B cell (primary cell): Measurements from ENCODE around the gene CAMK2N1. TPM values are rescaled to one million over a fixed set of nuclear protein-coding genes. Genes with fewer than 3 reads are reported as not detected.

Source experiments
- ATAC-seq: fragments of 200-7000 bp; cut with Tn5 transposase; one replicate; pipeline ENCODE4 v1.10.0; 2021; ENCODE audit warnings: low read depth, mild to moderate bottlenecking, moderate number of reproducible peaks, moderate library complexity
- CTCF ChIA-PET: fragments of 350-600 bp; sonication (Branson Sonifier 250); formaldehyde crosslinking; loops from one replicate; lab custom pipeline; 2021; ENCODE audit warnings: antibody characterized with exemption, inconsistent platforms; lab: Charles Lee
- POLR2A ChIA-PET: fragments of 350-600 bp; sonication (Branson Sonifier 250); formaldehyde crosslinking; loops from one replicate; lab custom pipeline; 2021; ENCODE audit warnings: antibody characterized with exemption; lab: Charles Lee
- DNase-seq: peaks from one replicate; pipeline ENCODE4 v3.0.0; 2013
- H2AFZ ChIP-seq: 2 replicates; pipeline ENCODE4 v1.6.1; 2012; ENCODE audit warnings: mild to moderate bottlenecking, low read depth, low read length; ENCODE audit not compliant: insufficient read depth, poor library complexity, severe bottlenecking
- H3K27ac ChIP-seq, 2 donors: 1 replicate in 1 of 2; 2 replicates in 1 of 2; pipeline ENCODE4 v1.5.1; 2012 to 2013; ENCODE audit warnings: low read length in 2 of 2, mild to moderate bottlenecking in 2 of 2, moderate library complexity in 1 of 2
- H3K27me3 ChIP-seq, 4 experiments: fragments of 200-600 bp in 1 of 4; sonication (generic) in 1 of 4; replicated peaks in 1 of 4; 1 replicate in 2 of 4; 2 replicates in 2 of 4; pipeline versions ENCODE4 v1.6.1 to v1.7.0; 2013 to 2016; ENCODE audit warnings: low read length in 3 of 4, mild to moderate bottlenecking in 2 of 4, mixed read lengths in 1 of 4, moderate library complexity in 1 of 4; ENCODE audit not compliant: insufficient read depth in 4 of 4, control insufficient read depth in 3 of 4; ENCODE audit errors: control extremely low read depth in 1 of 4
- H3K36me3 ChIP-seq, 2 experiments: replicated peaks in 1 of 2; 1 replicate in 1 of 2; 2 replicates in 1 of 2; pipeline versions ENCODE4 v1.6.1 to v1.7.1; 2013; ENCODE audit warnings: low read length in 1 of 2; ENCODE audit not compliant: insufficient read depth in 2 of 2, control insufficient read depth in 1 of 2; ENCODE audit errors: control extremely low read depth in 1 of 2, extremely low read depth in 1 of 2
- H3K4me1 ChIP-seq, 2 donors: fragments of 200-600 bp in 1 of 2; sonication (generic) in 1 of 2; 1 replicate in 1 of 2; 2 replicates in 1 of 2; pipeline versions ENCODE4 v1.5.1 to v1.6.1; 2013 to 2017; ENCODE audit warnings: low read length in 2 of 2; ENCODE audit not compliant: control insufficient read depth in 2 of 2, insufficient read depth in 2 of 2
- H3K4me2 ChIP-seq: replicated peaks from 2 replicates; pipeline ENCODE3; 2012; ENCODE audit warnings: mild to moderate bottlenecking, low read depth, low read length; ENCODE audit not compliant: poor library complexity, severe bottlenecking
- H3K4me3 ChIP-seq, 5 experiments: fragments of 200-600 bp in 1 of 5; sonication (generic) in 1 of 5; 1 replicate in 3 of 5; 2 replicates in 2 of 5; pipeline versions ENCODE4 v1.5.1 to v1.7.0; 2011 to 2016; ENCODE audit warnings: low read length in 4 of 5, mild to moderate bottlenecking in 4 of 5, low read depth in 2 of 5, control low read depth in 1 of 5, moderate library complexity in 1 of 5; ENCODE audit not compliant: insufficient read depth in 1 of 5; ENCODE audit errors: control extremely low read depth in 1 of 5, extremely low read depth in 1 of 5
- H3K79me2 ChIP-seq: fragments of 200-600 bp; sonication (generic); one replicate; pipeline ENCODE4 v1.6.0; 2016; ENCODE audit warnings: low read length; ENCODE audit not compliant: control insufficient read depth, insufficient read depth
- H3K9ac ChIP-seq: fragments of 200-600 bp; sonication (generic); 2 replicates; pipeline ENCODE4 v1.6.1; 2017; ENCODE audit warnings: mild to moderate bottlenecking, low read length, moderate library complexity
- H3K9me3 ChIP-seq, 3 donors: one replicate each; pipeline versions ENCODE4 v1.6.1 to v1.7.1; 2013; ENCODE audit warnings: low read length in 2 of 3; ENCODE audit not compliant: control insufficient read depth in 2 of 3, insufficient read depth in 1 of 3; ENCODE audit errors: control extremely low read depth in 1 of 3
- H4K20me1 ChIP-seq: 2 replicates; pipeline ENCODE4 v1.6.0; 2012; ENCODE audit warnings: mild to moderate bottlenecking, low read length; ENCODE audit not compliant: insufficient read depth, control insufficient read depth, poor library complexity, severe bottlenecking
- H3K27ac Mint-ChIP-seq: one replicate; pipeline ENCODE4 v1.8.0; 2021; ENCODE audit warnings: mixed read lengths
- H3K27me3 Mint-ChIP-seq: one replicate; pipeline ENCODE4 v1.8.0; 2021; ENCODE audit warnings: mixed read lengths
- H3K4me1 Mint-ChIP-seq: one replicate; pipeline ENCODE4 v1.8.0; 2021; ENCODE audit warnings: mixed read lengths
- H3K4me3 Mint-ChIP-seq: one replicate; pipeline ENCODE4 v1.8.0; 2021; ENCODE audit warnings: mixed read lengths
- H3K9me3 Mint-ChIP-seq: one replicate; pipeline ENCODE4 v1.8.0; 2022; ENCODE audit warnings: mixed read lengths; ENCODE audit not compliant: insufficient read depth
- CTCF ChIP-seq: fragments of 200-600 bp; IDR thresholded peaks from one replicate; pipeline ENCODE4 v1.8.0; 2022; ENCODE audit warnings: antibody characterized with exemption, mild to moderate bottlenecking
- EZH2 ChIP-seq: IDR thresholded peaks from 2 replicates; pipeline ENCODE4 v1.6.1; 2012; ENCODE audit warnings: borderline replicate concordance, low read depth, mild to moderate bottlenecking, moderate library complexity, low read length; ENCODE audit not compliant: insufficient read depth, poor library complexity, severe bottlenecking
- WGBS: methylation state at CpG from one replicate; pipeline ENCODE4 v1.1.5; 2013; ENCODE audit warnings: missing lambda C conversion rate; ENCODE audit not compliant: insufficient coverage; 5-methylcytosine and 5-hydroxymethylcytosine counted together
- intact Hi-C: fragments of 100-400 bp; cut with micrococcal nuclease; formaldehyde crosslinking; loops from one replicate; pipeline ENCODE4 v1.10.0; 2022
- polyA plus RNA-seq: library from polyadenylated mRNA; depleted of rRNA; stranded (reverse); fragments of >200 nt; gene quantifications from 2 replicates; pipeline ENCODE4 v1.2.3, GENCODE V29; 2012
- total RNA-seq, 2 donors: library from RNA; stranded (reverse); fragments of 120-200 nt in 1 of 2; gene quantifications; 1 replicate in 1 of 2; 2 replicates in 1 of 2; pipeline versions ENCODE4 v1.2.3 to v1.2.4, GENCODE V29; 2013 to 2022

CAMK2N1 gene
- total and polyA plus RNA-seq, 2 donors (not counting 1 experiment from before 2014, with no cell fraction given) = 0.49 to 6.0 TPM

GRCh38 chr1:20439282-20439681, 46.7 kb downstream of the CAMK2N1 start:
- H3K4me3 ChIP-seq = no peak overlapping the region
- Mint-ChIP-seq H3K4me3 (no peak overlapping the region), H3K9me3 (no peaks in the 10 kb centered on the region), H3K4me1 (no peaks in the 10 kb centered on the region), H3K27me3 (peaks cover 31% of the 10 kb centered on the region), H3K27ac (no peak overlapping the region)
- H2AFZ ChIP-seq = no peak overlapping the region
- intact Hi-C loops = no loop called here
- H3K27me3 ChIP-seq = peaks cover 0 to 3% (median 1%) of the 10 kb centered on the region in 4 experiments
- no peak overlapping the region for H3K9ac ChIP-seq
- POLR2A ChIA-PET = no interaction called here
- H3K9me3 ChIP-seq = peaks cover 0 to 4% (median 0%) of the 10 kb centered on the region in 3 donors
- no peak overlapping the region for H3K4me2 ChIP-seq
- DNase-seq (no peak), ATAC-seq (no peak)
- H3K36me3 ChIP-seq = no peaks in the 10 kb centered on the region
- H4K20me1 ChIP-seq = no peaks in the 10 kb centered on the region
- no peak overlapping the region for H3K27ac ChIP-seq
- H3K79me2 ChIP-seq = no peaks in the 10 kb centered on the region
- no peak for TF ChIP-seq CTCF
- no peak for TF ChIP-seq EZH2
- no peaks in the 10 kb centered on the region for H3K4me1 ChIP-seq
- CTCF ChIA-PET = no interaction called here

- no peak for TF ChIP-seq EZH2
- no peak for TF ChIP-seq CTCF
- no peaks in the 10 kb centered on the region for H4K20me1 ChIP-seq
- H3K27ac Mint-ChIP-seq = no peak overlapping the region
- H3K9ac ChIP-seq = no peak overlapping the region
- H3K4me1 ChIP-seq = no peaks in the 10 kb centered on the region
- H2AFZ ChIP-seq = no peak overlapping the region
- WGBS = 100% methylated on average over 1 of the region's 2 CpGs
- H3K4me3 Mint-ChIP-seq = no peak overlapping the region
- peaks cover 36% of the 10 kb centered on the region for H3K27me3 Mint-ChIP-seq
- ATAC-seq = no peak
- H3K4me1 Mint-ChIP-seq = no peaks in the 10 kb centered on the region
- H3K36me3 ChIP-seq = no peaks in the 10 kb centered on the region
- ChIA-PET POLR2A (no interaction called here), CTCF (no interaction called here)
- no peak for DNase-seq
- intact Hi-C loops = no loop called here
- no peaks in the 10 kb centered on the region for H3K79me2 ChIP-seq
- H3K9me3 Mint-ChIP-seq = no peaks in the 10 kb centered on the region
- peaks cover 0 to 7% (median 0%) of the 10 kb centered on the region in 3 donors for H3K9me3 ChIP-seq
- no peak overlapping the region for H3K4me3 ChIP-seq
- peaks cover 0 to 3% (median 1%) of the 10 kb centered on the region in 4 experiments for H3K27me3 ChIP-seq
- no peak overlapping the region for H3K27ac ChIP-seq
- H3K4me2 ChIP-seq = no peak overlapping the region
Measured at GRCh38 chr1:20437640-20438039, 48.4 kb downstream of the CAMK2N1 start.
